SK-N-MC (cell line): ENCODE measurements around the gene VSIR.

Source experiments
- EZH2 ChIP-seq: fragments of 200-600 bp; sonication (generic); IDR thresholded peaks from one replicate; pipeline ENCODE4 v1.6.1; 2017; ENCODE audit warnings: antibody characterized with exemption
- FOXP2 ChIP-seq: optimal IDR thresholded peaks from 2 replicates; pipeline ENCODE3; 2011; ENCODE audit warnings: mild to moderate bottlenecking, moderate library complexity; ENCODE audit not compliant: insufficient read depth; ENCODE audit errors: extremely low read length, control extremely low read depth
- POLR2AphosphoS5 ChIP-seq: IDR thresholded peaks from 2 replicates; pipeline ENCODE4 v1.6.1; 2012; ENCODE audit warnings: mild to moderate bottlenecking, low read depth, low read length, borderline replicate concordance

- no peak for TF ChIP-seq POLR2AphosphoS5
- no peak for TF ChIP-seq EZH2
- TF ChIP-seq FOXP2: no peak
Measured at GRCh38 chr10:71743089-71743838, 30.1 kb downstream of the VSIR start.
